H9 (cell line): ENCODE data around the gene XPR1. TPM values are rescaled to one million over a fixed set of nuclear protein-coding genes. Genes with fewer than 3 reads are reported as not detected.
"Not testable (repeated sequence)": the region's sequence is repeated elsewhere in the genome, so short reads cannot be mapped to it uniquely, and the experiment has no call there.

Experiments
- DNase-seq: peaks from one replicate; pipeline ENCODE4 v3.0.0-alpha.2; 2017
- H2AFZ ChIP-seq: one replicate; pipeline ENCODE4 v1.6.1; 2013; ENCODE audit warnings: mild to moderate bottlenecking, low read length, control low read depth, moderate library complexity
- H2AK5ac ChIP-seq: 2 replicates; pipeline ENCODE4 v1.6.1; 2013; ENCODE audit warnings: low read length, control low read depth, mixed read lengths; ENCODE audit not compliant: insufficient read length
- H2BK120ac ChIP-seq: one replicate; pipeline ENCODE4 v1.6.1; 2013; ENCODE audit warnings: low read depth, mild to moderate bottlenecking, low read length, control low read depth, inconsistent platforms; ENCODE audit not compliant: poor library complexity, severe bottlenecking
- H2BK12ac ChIP-seq: 2 replicates; pipeline ENCODE4 v1.6.1; 2013; ENCODE audit warnings: low read length, control low read depth, mixed read lengths, low read depth; ENCODE audit not compliant: insufficient read length
- H2BK15ac ChIP-seq: 2 replicates; pipeline ENCODE4 v1.6.1; 2013; ENCODE audit warnings: low read depth, low read length, control low read depth
- H2BK20ac ChIP-seq: one replicate; pipeline ENCODE4 v1.6.1; 2013; ENCODE audit warnings: low read depth, mild to moderate bottlenecking, low read length, control low read depth, inconsistent platforms; ENCODE audit not compliant: poor library complexity, severe bottlenecking
- H2BK5ac ChIP-seq: 2 replicates; pipeline ENCODE4 v1.6.1; 2013; ENCODE audit warnings: low read length, control low read depth, mixed read lengths; ENCODE audit not compliant: insufficient read length
- H3K14ac ChIP-seq: 2 replicates; pipeline ENCODE4 v1.6.1; 2013; ENCODE audit warnings: low read length, control low read depth; ENCODE audit not compliant: insufficient read depth
- H3K18ac ChIP-seq: 2 replicates; pipeline ENCODE4 v1.6.1; 2013; ENCODE audit warnings: low read depth, mild to moderate bottlenecking, mixed read lengths, low read length, control low read depth; ENCODE audit not compliant: insufficient read length
- H3K23ac ChIP-seq: 2 replicates; pipeline ENCODE4 v1.6.1; 2013; ENCODE audit warnings: low read length, control low read depth, mixed read lengths, low read depth; ENCODE audit not compliant: insufficient read length
- H3K23me2 ChIP-seq: 2 replicates; pipeline ENCODE4 v1.6.1; 2013; ENCODE audit warnings: low read depth, mild to moderate bottlenecking, mixed read lengths, low read length, control low read depth; ENCODE audit not compliant: insufficient read length, poor library complexity, severe bottlenecking
- H3K27ac ChIP-seq: 2 replicates; pipeline ENCODE4 v1.5.1; 2013; ENCODE audit warnings: low read length, control low read depth, mixed read lengths, low read depth; ENCODE audit not compliant: insufficient read length
- H3K27me3 ChIP-seq: 2 replicates; pipeline ENCODE4 v1.6.1; 2013; ENCODE audit warnings: low read length, control low read depth, inconsistent platforms; ENCODE audit not compliant: insufficient read depth
- H3K4ac ChIP-seq: 2 replicates; pipeline ENCODE4 v1.6.1; 2013; ENCODE audit warnings: low read depth, mild to moderate bottlenecking, control low read depth, inconsistent platforms, low read length, moderate library complexity
- H3K4me1 ChIP-seq: 2 replicates; pipeline ENCODE4 v1.6.1; 2013; ENCODE audit warnings: low read length, control low read depth, inconsistent platforms; ENCODE audit not compliant: insufficient read depth
- H3K4me2 ChIP-seq: 2 replicates; pipeline ENCODE4 v1.6.1; 2013; ENCODE audit warnings: low read length, control low read depth, mixed read lengths; ENCODE audit not compliant: insufficient read length, insufficient read depth
- H3K56ac ChIP-seq: 2 replicates; pipeline ENCODE4 v1.6.1; 2013; ENCODE audit warnings: low read depth, mild to moderate bottlenecking, mixed read lengths, low read length, control low read depth; ENCODE audit not compliant: insufficient read length
- H3K79me1 ChIP-seq: 2 replicates; pipeline ENCODE4 v1.6.1; 2013; ENCODE audit warnings: low read depth, mild to moderate bottlenecking, moderate library complexity, low read length, control low read depth, inconsistent platforms; ENCODE audit not compliant: insufficient read depth, poor library complexity, severe bottlenecking
- H3K79me2 ChIP-seq: 2 replicates; pipeline ENCODE4 v1.6.1; 2013; ENCODE audit warnings: low read length, control low read depth, inconsistent platforms; ENCODE audit not compliant: insufficient read depth
- H3K9ac ChIP-seq: 2 replicates; pipeline ENCODE4 v1.6.1; 2013; ENCODE audit warnings: low read length, control low read depth, mixed read lengths; ENCODE audit not compliant: insufficient read length; ENCODE audit errors: extremely low read depth
- H3K9me3 ChIP-seq: one replicate; pipeline ENCODE4 v1.6.1; 2013; ENCODE audit warnings: low read depth, low read length, inconsistent platforms; ENCODE audit not compliant: control insufficient read depth
- H3T11ph ChIP-seq: one replicate; pipeline ENCODE4 v1.6.1; 2013; ENCODE audit warnings: mild to moderate bottlenecking, low read length, control low read depth, inconsistent platforms
- H4K20me1 ChIP-seq: one replicate; pipeline ENCODE4 v1.6.1; 2013; ENCODE audit not compliant: control insufficient read depth, insufficient read length, insufficient read depth
- H4K5ac ChIP-seq: 2 replicates; pipeline ENCODE4 v1.6.1; 2013; ENCODE audit warnings: low read depth, mild to moderate bottlenecking, mixed read lengths, low read length, control low read depth; ENCODE audit not compliant: insufficient read length
- H4K8ac ChIP-seq: replicated peaks from 2 replicates; pipeline ENCODE4 v1.6.1; 2013; ENCODE audit warnings: low read length, control low read depth, mixed read lengths, low read depth; ENCODE audit not compliant: insufficient read length
- H4K91ac ChIP-seq: 2 replicates; pipeline ENCODE4 v1.6.1; 2013; ENCODE audit warnings: low read depth, mild to moderate bottlenecking, moderate library complexity, mixed read lengths, low read length, control low read depth; ENCODE audit not compliant: insufficient read length
- H3K27ac Mint-ChIP-seq, 3 experiments: 2 replicates in 2 of 3; 3 replicates in 1 of 3; pipeline ENCODE4 v1.8.0; 2020 to 2021; ENCODE audit warnings: mixed read lengths in 3 of 3, mild to moderate bottlenecking in 1 of 3, moderate library complexity in 1 of 3
- H3K27me3 Mint-ChIP-seq: 2 replicates; pipeline ENCODE4 v1.8.0; 2021; ENCODE audit warnings: low read depth, mild to moderate bottlenecking, moderate library complexity, mixed read lengths
- H3K36me3 Mint-ChIP-seq, 3 experiments: 2 replicates in 2 of 3; 3 replicates in 1 of 3; pipeline ENCODE4 v1.8.0; 2020 to 2021; ENCODE audit warnings: low read depth in 3 of 3, mixed read lengths in 3 of 3; ENCODE audit not compliant: insufficient read depth in 1 of 3
- H3K4me1 Mint-ChIP-seq, 2 experiments: 2 replicates each; pipeline ENCODE4 v1.8.0; 2020; ENCODE audit warnings: mixed read lengths in 2 of 2
- H3K4me3 Mint-ChIP-seq, 2 experiments: 2 replicates in 1 of 2; 3 replicates in 1 of 2; pipeline ENCODE4 v1.8.0; 2020 to 2021; ENCODE audit warnings: mild to moderate bottlenecking in 2 of 2, mixed read lengths in 2 of 2, moderate library complexity in 1 of 2
- H3K9me3 Mint-ChIP-seq, 2 experiments: 2 replicates in 1 of 2; 3 replicates in 1 of 2; pipeline ENCODE4 v1.8.0; 2020; ENCODE audit warnings: mild to moderate bottlenecking in 2 of 2, mixed read lengths in 2 of 2, moderate library complexity in 1 of 2
- WGBS: extraction: QIAGEN DNeasy Blood & Tissue Kit; methylation state at CpG from one replicate; pipeline ENCODE4 v1.1.7; 2013; ENCODE audit warnings: missing lambda C conversion rate, low lambda C conversion rate, mixed read lengths; ENCODE audit not compliant: insufficient read length; ENCODE audit errors: extremely low coverage; 5-methylcytosine and 5-hydroxymethylcytosine counted together
- total RNA-seq: library from RNA; stranded (reverse); gene quantifications from 2 replicates; pipeline ENCODE4 v1.2.1, GENCODE V29; 2021
- TF ChIP-seq, protein P1 (sequence below): fragments of 200-600 bp; sonication (generic); conservative IDR thresholded peaks from 3 replicates; pipeline ENCODE4 v1.8.0; 2021; ENCODE audit warnings: antibody characterized with exemption, mild to moderate bottlenecking

Gene XPR1
- total RNA-seq, 1 experiment from 2014 or later = 34.1 TPM

DNA sequence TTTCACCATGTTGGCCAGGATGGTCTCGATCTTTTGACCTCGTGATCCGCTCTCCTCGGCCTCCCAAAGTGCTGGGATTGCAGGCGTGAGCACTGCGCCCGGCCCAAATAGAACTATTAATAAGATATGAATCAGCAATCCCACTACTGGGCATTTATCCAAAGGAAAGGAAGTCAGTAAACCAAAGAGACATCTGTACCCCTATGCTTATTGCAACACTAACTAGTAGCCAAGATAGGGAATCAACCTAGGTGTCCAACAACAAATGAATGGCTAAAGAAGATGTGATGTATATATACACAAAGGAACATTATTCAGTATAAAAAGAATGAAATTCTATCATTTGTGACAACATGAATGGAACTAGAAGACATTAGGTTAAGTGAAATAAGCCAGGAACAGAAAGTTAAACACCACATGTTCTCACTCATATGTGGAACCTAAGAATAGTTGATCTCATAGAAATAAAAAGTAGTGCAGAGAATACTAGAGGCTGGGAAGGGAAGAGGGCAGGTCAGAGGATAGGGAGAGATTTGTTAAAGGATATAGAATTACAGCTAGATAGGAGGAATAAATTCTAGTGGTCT lies 48.8 kb downstream of the XPR1 start:
- Histone ChIP-seq H2AFZ (no peak overlapping the region), H3K27ac (no peak overlapping the region), H2AK5ac (no peak overlapping the region), H3K56ac (no peak overlapping the region), H3T11ph (no peak overlapping the region), H2BK12ac (no peak overlapping the region), H2BK120ac (no peak overlapping the region), H3K4me1 (no peaks in the 10 kb centered on the region), H3K23me2 (no peaks in the 10 kb centered on the region), H3K4ac (no peak overlapping the region), H3K79me2 (no peaks in the 10 kb centered on the region), H2BK15ac (no peak overlapping the region), H3K14ac (no peak overlapping the region), H3K18ac (no peak overlapping the region), H3K79me1 (no peaks in the 10 kb centered on the region), H2BK5ac (no peak overlapping the region), H3K27me3 (no peaks in the 10 kb centered on the region), H3K23ac (no peak overlapping the region), H3K9ac (no peak overlapping the region), H2BK20ac (no peak overlapping the region), H4K91ac (no peak overlapping the region), H4K8ac (no peak overlapping the region), H3K4me2 (no peak overlapping the region), H4K20me1 (no peaks in the 10 kb centered on the region), H4K5ac (no peak overlapping the region), H3K9me3 (no peaks in the 10 kb centered on the region)
- no peak overlapping the region for H3K4me3 Mint-ChIP-seq
- TF ChIP-seq, protein P1, sequence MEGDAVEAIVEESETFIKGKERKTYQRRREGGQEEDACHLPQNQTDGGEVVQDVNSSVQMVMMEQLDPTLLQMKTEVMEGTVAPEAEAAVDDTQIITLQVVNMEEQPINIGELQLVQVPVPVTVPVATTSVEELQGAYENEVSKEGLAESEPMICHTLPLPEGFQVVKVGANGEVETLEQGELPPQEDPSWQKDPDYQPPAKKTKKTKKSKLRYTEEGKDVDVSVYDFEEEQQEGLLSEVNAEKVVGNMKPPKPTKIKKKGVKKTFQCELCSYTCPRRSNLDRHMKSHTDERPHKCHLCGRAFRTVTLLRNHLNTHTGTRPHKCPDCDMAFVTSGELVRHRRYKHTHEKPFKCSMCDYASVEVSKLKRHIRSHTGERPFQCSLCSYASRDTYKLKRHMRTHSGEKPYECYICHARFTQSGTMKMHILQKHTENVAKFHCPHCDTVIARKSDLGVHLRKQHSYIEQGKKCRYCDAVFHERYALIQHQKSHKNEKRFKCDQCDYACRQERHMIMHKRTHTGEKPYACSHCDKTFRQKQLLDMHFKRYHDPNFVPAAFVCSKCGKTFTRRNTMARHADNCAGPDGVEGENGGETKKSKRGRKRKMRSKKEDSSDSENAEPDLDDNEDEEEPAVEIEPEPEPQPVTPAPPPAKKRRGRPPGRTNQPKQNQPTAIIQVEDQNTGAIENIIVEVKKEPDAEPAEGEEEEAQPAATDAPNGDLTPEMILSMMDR = no peak
- WGBS = no CpG with 5 or more reads among the region's 7 CpGs
- H3K27ac Mint-ChIP-seq = no peak overlapping the region
- no peaks in the 10 kb centered on the region for H3K27me3 Mint-ChIP-seq
- peaks cover 17 to 20% of the 10 kb centered on the region in 2 experiments for H3K4me1 Mint-ChIP-seq
- H3K36me3 Mint-ChIP-seq = peaks cover 6 to 12% (median 7%) of the 10 kb centered on the region in 3 experiments
- peaks cover 3% of the 10 kb centered on the region in 2 experiments; a peak in 2 of 5 replicates for H3K9me3 Mint-ChIP-seq
- no peak for DNase-seq

DNA sequence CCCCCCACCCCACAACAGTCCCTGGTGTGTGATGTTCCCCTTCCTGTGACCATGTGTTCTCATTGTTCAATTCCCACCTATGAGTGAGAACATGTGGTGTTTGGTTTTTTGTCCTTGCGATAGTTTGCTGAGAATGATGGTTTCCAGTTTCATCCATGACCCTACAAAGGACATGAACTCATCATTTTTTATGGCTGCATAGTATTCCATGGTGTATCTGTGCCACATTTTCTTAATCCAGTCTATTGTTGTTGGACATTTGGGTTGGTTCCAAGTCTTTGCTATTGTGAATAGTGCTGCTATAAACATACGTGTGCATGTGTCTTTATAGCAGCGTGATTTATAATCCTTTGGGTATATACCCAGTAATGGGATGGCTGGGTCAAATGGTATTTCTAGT lies 51.3 kb downstream of the XPR1 start:
- H4K5ac ChIP-seq, H2BK120ac ChIP-seq, H3K56ac ChIP-seq, H3K14ac ChIP-seq, H3K18ac ChIP-seq, H3K27ac ChIP-seq, H3K9me3 ChIP-seq, H3K9me3 Mint-ChIP-seq, H3K23me2 ChIP-seq, H3K79me1 ChIP-seq, H2AK5ac ChIP-seq, H2BK15ac ChIP-seq, H4K91ac ChIP-seq, H4K8ac ChIP-seq, H3K4me2 ChIP-seq, H3K23ac ChIP-seq, H2BK12ac ChIP-seq, H3K4ac ChIP-seq, H3T11ph ChIP-seq, DNase-seq, H3K9ac ChIP-seq, H2BK20ac ChIP-seq, H3K79me2 ChIP-seq, H3K27me3 Mint-ChIP-seq, H3K4me1 ChIP-seq, H3K27ac Mint-ChIP-seq, H2AFZ ChIP-seq, H3K27me3 ChIP-seq, H3K4me3 Mint-ChIP-seq, H2BK5ac ChIP-seq, H3K4me1 Mint-ChIP-seq, H4K20me1 ChIP-seq: not testable (repeated sequence)
- H3K36me3 Mint-ChIP-seq = peaks cover 6 to 13% (median 7%) of the 10 kb centered on the region in 3 experiments
- no CpG with 5 or more reads among the region's 3 CpGs for WGBS
